GM12878 (cell line): ENCODE results near the gene CCDC3. TPM values are rescaled to one million over a fixed set of nuclear protein-coding genes. Genes with fewer than 3 reads are reported as not detected.

Source experiments
- ATAC-seq: fragments of 200-7000 bp; cut with Tn5 transposase; 3 replicates; pipeline ENCODE4 v1.9.1; 2020; ENCODE audit warnings: mild to moderate bottlenecking, moderate library complexity
- BruUV-seq: library from RNA; stranded (reverse); fragments of 400-500 nt; replicated peaks from 2 replicates; lab custom pipeline; 2021; lab: Mats Ljungman, UMichigan
- CTCF ChIA-PET: fragments of 300-600 bp; sonication (Branson Sonifier 250); formaldehyde crosslinking; extraction: SDS; loops from one replicate; lab custom pipeline; 2021; ENCODE audit warnings: inconsistent platforms; lab: Yijun Ruan, JAX
- POLR2A ChIA-PET: fragments of 350-600 bp; formaldehyde crosslinking; extraction: SDS; loops from one replicate; lab custom pipeline; 2021; ENCODE audit warnings: inconsistent platforms; lab: Charles Lee
- RAD21 ChIA-PET: fragments of 300-600 bp; sonication (Branson Sonifier 250); formaldehyde crosslinking; loops from one replicate; lab custom pipeline; 2023; ENCODE audit warnings: antibody characterized with exemption; ENCODE audit not compliant: unreplicated experiment; lab: Charles Lee
- SMC1A ChIA-PET: fragments of 300-600 bp; sonication (Branson Sonifier 250); formaldehyde crosslinking; loops from one replicate; lab custom pipeline; 2023; ENCODE audit not compliant: unreplicated experiment, uncharacterized antibody; lab: Charles Lee
- DNase-seq: peaks from one replicate; pipeline ENCODE4 v3.0.0-alpha.2; 2011; ENCODE audit warnings: low read depth, low spot score
- FAIRE-seq: peaks from 3 replicates; lab custom pipeline; 2011; peaks lifted over from hg19 to GRCh38; lab: Jason Lieb, UNC
- H2AFZ ChIP-seq: 2 replicates; pipeline ENCODE4 v1.6.0; 2011; ENCODE audit warnings: low read depth, low read length, control low read depth; ENCODE audit not compliant: control insufficient read depth
- H3K27ac ChIP-seq: 2 replicates; pipeline ENCODE4 v1.5.1; 2011; ENCODE audit warnings: control low read depth; ENCODE audit not compliant: control insufficient read depth, insufficient read depth
- H3K27me3 ChIP-seq, 2 experiments: replicated peaks in 1 of 2; 2 replicates each; pipeline versions ENCODE4 v1.6.0 to v1.6.1; 2011; ENCODE audit warnings: low read length in 1 of 2; ENCODE audit not compliant: control insufficient read depth in 2 of 2, insufficient read depth in 2 of 2
- H3K36me3 ChIP-seq, 2 experiments: 2 replicates each; pipeline ENCODE4 v1.5.1; 2011; ENCODE audit warnings: low read length in 1 of 2; ENCODE audit not compliant: control insufficient read depth in 2 of 2, insufficient read depth in 2 of 2
- H3K4me1 ChIP-seq: 2 replicates; pipeline ENCODE4 v1.6.1; 2011; ENCODE audit warnings: mild to moderate bottlenecking, low read length, moderate library complexity, mixed read lengths; ENCODE audit not compliant: control insufficient read depth, insufficient read depth
- H3K4me2 ChIP-seq: 2 replicates; pipeline ENCODE4 v1.6.0; 2011; ENCODE audit warnings: control low read depth; ENCODE audit not compliant: control insufficient read depth, insufficient read depth
- H3K4me3 ChIP-seq: fragments of 200-600 bp; sonication (generic); 2 replicates; pipeline ENCODE4 v1.5.1; 2016
- H3K79me2 ChIP-seq: 2 replicates; pipeline ENCODE4 v1.6.0; 2011; ENCODE audit warnings: low read length; ENCODE audit not compliant: control insufficient read depth, insufficient read depth
- H3K9ac ChIP-seq: 2 replicates; pipeline ENCODE4 v1.8.0; 2011; ENCODE audit warnings: low read length, control low read depth, mixed read lengths; ENCODE audit not compliant: control insufficient read depth, insufficient read depth
- H3K9me3 ChIP-seq: replicated peaks from 3 replicates; pipeline ENCODE4 v1.5.1; 2011; ENCODE audit warnings: mild to moderate bottlenecking, low read length; ENCODE audit not compliant: control insufficient read depth, insufficient read depth
- H4K20me1 ChIP-seq: 2 replicates; pipeline ENCODE4 v1.6.0; 2011; ENCODE audit not compliant: control insufficient read depth, insufficient read depth
- BHLHE40 ChIP-seq, 2 experiments: fragments of 450-650 bp in 1 of 2; IDR thresholded peaks; 2 replicates each; pipeline ENCODE4 v1.6.1; 2011 to 2017; ENCODE audit warnings: low read depth in 2 of 2, borderline replicate concordance in 1 of 2, improper control_type of control experiment in 1 of 2, low read length in 1 of 2, mild to moderate bottlenecking in 1 of 2
- IKZF1 ChIP-seq: fragments of 450-650 bp; conservative IDR thresholded peaks from 2 replicates; pipeline ENCODE4 v1.6.1; 2017; ENCODE audit warnings: antibody characterized with exemption, mild to moderate bottlenecking
- IKZF2 ChIP-seq, 2 experiments: fragments of 450-650 bp; IDR thresholded peaks; 2 replicates each; pipeline ENCODE4 v1.6.1; 2017; ENCODE audit warnings: mild to moderate bottlenecking in 2 of 2, moderate library complexity in 2 of 2
- IRF4 ChIP-seq: IDR thresholded peaks from 2 replicates; pipeline ENCODE4 v1.6.1; 2011; ENCODE audit warnings: low read depth, low read length
- KDM1A ChIP-seq: fragments of 200-600 bp; sonication (generic); IDR thresholded peaks from 2 replicates; pipeline ENCODE4 v1.6.1; 2016; ENCODE audit warnings: borderline replicate concordance
- NBN ChIP-seq: fragments of 450-650 bp; IDR thresholded peaks from 2 replicates; pipeline ENCODE4 v1.6.1; 2016
- NFXL1 ChIP-seq: fragments of 450-650 bp; IDR thresholded peaks from 2 replicates; pipeline ENCODE4 v1.6.1; 2017; ENCODE audit warnings: antibody characterized with exemption, mild to moderate bottlenecking, borderline replicate concordance
- RAD51 ChIP-seq: fragments of 450-650 bp; IDR thresholded peaks from 2 replicates; pipeline ENCODE4 v1.6.1; 2016; ENCODE audit warnings: moderate library complexity, mild to moderate bottlenecking, inconsistent platforms
- REST ChIP-seq: IDR thresholded peaks from 2 replicates; pipeline ENCODE4 v1.6.1; 2012; ENCODE audit warnings: mild to moderate bottlenecking, low read depth, low read length
- ZZZ3 ChIP-seq: IDR thresholded peaks from 2 replicates; pipeline ENCODE4 v1.6.1; 2011; ENCODE audit warnings: low read depth; ENCODE audit not compliant: control insufficient read depth, insufficient read length
- WGBS: methylation state at CpG from one replicate; pipeline ENCODE4 v1.1.6; 2016; ENCODE audit warnings: low lambda C conversion rate; ENCODE audit not compliant: insufficient replicate concordance, insufficient coverage; ENCODE audit errors: missing lambda C conversion rate; 5-methylcytosine and 5-hydroxymethylcytosine counted together
- in situ Hi-C: fragments of 300-500 bp; cut with MboI; formaldehyde crosslinking; loops from 9 replicates; pipeline ENCODE4 v1.14.3; 2018; ENCODE audit warnings: mixed read lengths
- intact Hi-C: fragments of 100-400 bp; cut with micrococcal nuclease; formaldehyde crosslinking; loops from one replicate; pipeline ENCODE4 v1.14.2; 2022; ENCODE audit not compliant: unreplicated experiment
- polyA plus RNA-seq, 11 experiments: library from polyadenylated mRNA; depleted of rRNA in 4 of 11; unstranded in 6 of 11; stranded (reverse) in 5 of 11; fragments of >200 nt; fragmentation: Nextera tagmentation in 4 of 11; fragmentation: Illumina TruSeq in 1 of 11; extraction: Ambion mirVana in 4 of 11; extraction: Trizol in 1 of 11; gene quantifications; 1 replicate in 1 of 11; 2 replicates in 10 of 11; pipeline versions ENCODE4 v1.2.1 to v1.2.3, GENCODE V29; 2011 to 2016; ENCODE audit warnings: inconsistent platforms in 2 of 11, missing spikeins in 2 of 11, low read depth in 1 of 11
- total RNA-seq, 4 experiments: library from RNA; depleted of rRNA in 3 of 4; stranded (reverse); fragments of >200 nt in 3 of 4; fragmentation: Illumina TruSeq in 1 of 4; extraction: Trizol in 1 of 4; gene quantifications; 2 replicates each; pipeline versions ENCODE4 v1.2.1 to v1.2.3, GENCODE V29; 2013 to 2021

The CCDC3 gene
- total and polyA plus RNA-seq, 10 of the 15 experiments (the other 5 are each of a cell fraction or from before 2014, with no cell fraction given), result 0.08 TPM; not detected in 9

- H3K36me3 ChIP-seq, result no peaks in the 10 kb centered on the region
- intact Hi-C loops (no loop called here), in situ Hi-C loops (no loop called here)
- no peaks in the 10 kb centered on the region for H3K9me3 ChIP-seq
- BruUV-seq, result no TSS peak
- TF ChIP-seq IRF4, result no peak
- no peak for TF ChIP-seq NFXL1
- TF ChIP-seq RAD51, result no peak
- no peak for TF ChIP-seq IKZF2 (IDR thresholded peaks at IDR 0.05)
- TF ChIP-seq ZZZ3, result no peak
- TF ChIP-seq BHLHE40 (IDR thresholded peaks at IDR 0.05; ENCODE audit: borderline replicate concordance in 1 of 2, low read depth in 2 of 2, low read length in 1 of 2), result no peak
- TF ChIP-seq NBN, result no peak
- no peak for TF ChIP-seq REST
- TF ChIP-seq IKZF1, result no peak
- TF ChIP-seq KDM1A, result no peak
- ChIA-PET POLR2A (no interaction called here), SMC1A (no interaction called here), RAD21 (no interaction called here), CTCF (interaction anchor here (0.9 to 1.0 kb wide), 2 partner anchors 9 kb away, joined by 3 to 4 read pairs; no protein-coding TSS in a partner anchor)
- no peaks in the 10 kb centered on the region for H3K4me1 ChIP-seq
- FAIRE-seq, result no peak
- no peak overlapping the region for H3K27ac ChIP-seq
- WGBS, result 43% methylated on average over 12 of the region's 12 CpGs
- no peak for ATAC-seq
- no peak overlapping the region for H3K4me2 ChIP-seq
- no peaks in the 10 kb centered on the region for H3K79me2 ChIP-seq
- no peak for DNase-seq
- H3K9ac ChIP-seq, result no peak overlapping the region
- H3K27me3 ChIP-seq, result no peaks in the 10 kb centered on the region
- no peak overlapping the region for H2AFZ ChIP-seq
- no peaks in the 10 kb centered on the region for H4K20me1 ChIP-seq
- no peak overlapping the region for H3K4me3 ChIP-seq
Measured at GRCh38 chr10:13047529-13048206, 46.2 kb upstream of the CCDC3 start.
